WTC11 (cell line): ENCODE results near the gene SULF2.

ENCODE experiments used
- ATF2 ChIP-seq: sonication (generic); formaldehyde crosslinking; IDR thresholded peaks from 2 replicates; pipeline ENCODE4 v1.8.1; 2022; ENCODE audit warnings: low read depth, missing genetic modification reagents, borderline replicate concordance
- CREB1 ChIP-seq: sonication (generic); formaldehyde crosslinking; IDR thresholded peaks from 2 replicates; pipeline ENCODE4 v1.8.0; 2023; ENCODE audit warnings: mild to moderate bottlenecking, missing genetic modification reagents
- CREM ChIP-seq: sonication (generic); formaldehyde crosslinking; IDR thresholded peaks from 2 replicates; pipeline ENCODE4 v1.8.1; 2022; ENCODE audit warnings: mild to moderate bottlenecking, missing genetic modification reagents, moderate library complexity
- CTCF ChIP-seq: fragments of 200-600 bp; IDR thresholded peaks from 2 replicates; pipeline ENCODE4 v1.8.0; 2022; ENCODE audit warnings: antibody characterized with exemption
- E2F1 ChIP-seq: sonication (generic); formaldehyde crosslinking; IDR thresholded peaks from 2 replicates; pipeline ENCODE4 v1.8.0; 2022; ENCODE audit warnings: mild to moderate bottlenecking, missing genetic modification reagents
- E2F4 ChIP-seq: sonication (generic); formaldehyde crosslinking; IDR thresholded peaks from 2 replicates; pipeline ENCODE4 v1.8.1; 2022; ENCODE audit warnings: low read depth, mild to moderate bottlenecking, moderate library complexity, missing genetic modification reagents, borderline replicate concordance
- MAX ChIP-seq: sonication (generic); formaldehyde crosslinking; IDR thresholded peaks from 2 replicates; pipeline ENCODE4 v1.8.0; 2022; ENCODE audit warnings: mild to moderate bottlenecking, missing genetic modification reagents
- NFE2L1 ChIP-seq: sonication (generic); formaldehyde crosslinking; IDR thresholded peaks from 2 replicates; pipeline ENCODE4 v1.8.1; 2023; ENCODE audit warnings: missing genetic modification reagents
- SMAD4 ChIP-seq: sonication (generic); formaldehyde crosslinking; IDR thresholded peaks from 2 replicates; pipeline ENCODE4 v1.8.0; 2022; ENCODE audit warnings: mild to moderate bottlenecking, missing genetic modification reagents
- STAT6 ChIP-seq: sonication (generic); formaldehyde crosslinking; conservative IDR thresholded peaks from 2 replicates; pipeline ENCODE4 v1.8.1; 2023; ENCODE audit warnings: mild to moderate bottlenecking, low read depth, missing genetic modification reagents, moderate library complexity
- TCF7 ChIP-seq: sonication (generic); formaldehyde crosslinking; IDR thresholded peaks from 2 replicates; pipeline ENCODE4 v1.8.0; 2022; ENCODE audit warnings: mild to moderate bottlenecking, low read depth, missing genetic modification reagents, moderate library complexity
- ZNF263 ChIP-seq: sonication (generic); formaldehyde crosslinking; IDR thresholded peaks from 2 replicates; pipeline ENCODE4 v1.8.1; 2022; ENCODE audit warnings: low read depth, mild to moderate bottlenecking, moderate library complexity, missing genetic modification reagents

- TF ChIP-seq CREB1 (CRISPR knock-in tag) (no peak), ATF2 (CRISPR knock-in tag) (no peak), CTCF (no peak), NFE2L1 (CRISPR knock-in tag) (no peak), E2F4 (no peak), CREM (CRISPR knock-in tag) (no peak), SMAD4 (CRISPR knock-in tag) (no peak), MAX (CRISPR knock-in tag) (no peak), TCF7 (CRISPR knock-in tag) (no peak), E2F1 (CRISPR knock-in tag) (no peak), ZNF263 (CRISPR knock-in tag) (no peak), STAT6 (no peak)
Observed at GRCh38 chr20:47809161-47809960, 24.1 kb upstream of the SULF2 start.
